Stromal cell of bone marrow (primary cell): Measurements from ENCODE around the gene PABPN1L.

ENCODE experiments used
- DNase-seq: peaks from one replicate; pipeline ENCODE4 v3.0.0-alpha.2; 2012; ENCODE audit warnings: low read depth

The PABPN1L gene

DNA sequence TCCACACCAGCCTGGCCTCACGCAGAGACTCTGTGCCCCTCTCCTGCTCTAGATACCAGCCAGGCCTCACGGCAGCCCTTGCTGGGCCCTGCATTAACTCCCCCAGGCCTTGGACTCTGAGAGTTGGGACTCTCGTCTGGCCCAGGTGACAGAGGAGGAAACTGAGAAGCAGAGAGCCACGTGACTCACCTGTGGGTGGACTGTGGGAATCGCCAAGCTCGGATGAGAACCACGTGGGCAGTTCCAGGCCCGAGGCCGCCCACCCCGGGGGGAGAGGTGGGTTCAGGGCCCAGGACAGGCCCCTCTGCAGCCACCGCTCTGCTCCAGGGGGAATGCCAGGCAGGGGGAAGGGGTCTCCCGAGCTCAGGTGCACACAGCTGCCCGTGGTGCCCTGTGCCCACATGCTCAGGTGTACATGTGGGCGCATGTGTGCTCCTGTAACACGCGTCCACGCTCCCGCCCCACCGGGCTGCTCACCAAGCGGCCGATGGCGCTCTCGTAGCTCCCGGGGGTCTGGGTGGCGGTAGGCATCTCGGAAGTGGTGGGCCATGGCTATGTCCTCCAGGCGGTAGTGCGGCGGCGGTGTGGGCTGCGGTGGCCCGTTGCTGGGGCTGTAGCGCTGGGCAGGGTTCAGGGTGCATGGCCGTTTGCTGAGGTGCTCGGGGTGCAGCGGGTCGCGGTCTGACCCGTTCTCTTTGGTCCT, 18.3 kb upstream of the PABPN1L start:
- DNase-seq: no peak

DNA sequence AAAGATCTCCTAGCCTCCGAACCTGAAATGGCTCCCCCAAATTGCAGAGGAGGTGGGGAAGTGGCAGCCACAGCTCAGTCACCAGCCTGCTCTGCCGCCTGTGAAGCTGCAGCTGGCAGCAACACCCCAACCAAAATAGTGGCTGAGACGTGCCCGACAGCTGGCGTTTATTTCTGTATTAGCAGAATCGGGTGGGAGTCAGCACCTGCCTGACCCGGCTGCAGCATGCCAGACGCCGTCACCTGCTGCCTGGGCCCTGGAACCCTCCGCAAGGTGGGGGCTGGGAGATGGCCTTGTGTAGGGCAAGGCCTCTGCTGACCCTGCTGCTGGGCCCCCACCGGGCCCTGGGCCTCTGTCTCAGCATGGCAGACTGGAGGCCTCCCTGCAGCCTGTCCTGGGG, 17.5 kb upstream of the PABPN1L start:
- DNase-seq: no peak

DNA sequence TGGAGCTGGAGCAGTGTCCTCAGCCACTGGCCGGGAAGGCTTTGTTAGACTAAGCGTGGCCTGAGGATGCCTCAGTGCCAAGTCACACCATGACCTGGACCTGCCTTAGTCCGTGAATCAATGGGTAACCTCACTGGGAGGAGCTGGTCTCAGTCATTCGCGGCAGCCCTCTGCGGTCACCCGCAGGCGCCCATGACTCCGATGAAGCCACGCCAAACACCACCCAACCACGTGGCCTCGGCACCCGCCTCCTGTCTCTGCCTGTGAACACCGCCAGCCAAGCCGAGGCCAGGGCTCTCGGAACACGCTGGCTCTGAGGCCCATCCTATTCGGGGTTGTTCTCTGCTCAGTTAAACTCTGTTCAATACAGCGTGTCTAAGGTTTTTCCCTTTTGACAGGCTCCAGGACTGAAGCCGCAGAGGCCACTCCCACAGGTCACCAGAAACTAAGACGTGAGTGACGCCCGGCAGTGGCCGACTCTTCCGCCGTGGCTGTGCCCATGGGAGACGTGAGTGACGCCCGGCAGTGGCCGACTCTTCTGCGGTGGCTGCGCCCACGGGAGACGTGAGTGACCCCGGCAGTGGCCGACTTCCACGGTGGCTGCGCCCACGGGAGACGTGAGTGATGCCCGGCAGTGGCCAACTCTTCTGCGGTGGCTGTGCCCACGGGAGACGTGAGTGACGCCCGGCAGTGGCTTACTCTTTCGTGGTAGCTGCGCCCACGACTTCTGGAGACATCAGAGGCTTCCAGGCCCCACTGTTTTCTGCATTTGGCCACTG, 16.8 kb upstream of the PABPN1L start:
- DNase-seq: no peak

- DNase-seq: no peak
Measured at GRCh38 chr16:88882358-88883030, 16.0 kb upstream of the PABPN1L start.

DNA sequence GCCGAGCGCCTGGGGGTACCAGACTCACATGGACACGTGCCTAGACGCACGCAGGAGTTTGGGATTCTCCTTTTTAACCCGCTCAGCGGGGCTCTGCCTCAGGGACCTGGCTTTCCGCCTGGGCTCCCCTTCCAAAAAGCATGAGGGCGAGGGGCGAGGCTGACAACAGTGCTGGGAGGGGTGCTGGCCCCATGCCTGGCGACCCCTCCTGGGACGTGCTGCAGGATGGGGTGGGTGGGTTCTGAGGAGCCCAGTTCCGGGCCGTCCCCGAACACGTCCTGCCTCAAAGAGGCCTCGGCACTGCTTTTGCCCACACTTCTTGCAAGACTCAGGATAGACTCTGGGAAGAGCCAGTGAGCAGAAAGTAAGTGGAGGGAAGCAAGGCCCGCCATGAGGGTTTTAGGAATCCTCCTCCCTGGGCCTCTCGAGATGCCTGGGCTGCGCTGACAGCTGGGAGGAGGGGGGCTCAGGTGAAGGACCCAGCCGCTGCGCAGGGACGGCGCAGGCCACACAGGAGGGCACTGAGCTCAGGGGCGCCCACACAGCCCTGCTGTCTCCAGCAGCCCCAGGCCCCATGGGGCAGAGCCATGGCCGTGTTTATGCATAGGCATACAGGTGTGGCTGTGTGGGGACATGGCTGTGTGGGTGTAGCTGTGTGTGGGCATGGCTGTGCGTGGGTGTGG, 15.4 kb upstream of the PABPN1L start:
- DNase-seq: no peak

DNA sequence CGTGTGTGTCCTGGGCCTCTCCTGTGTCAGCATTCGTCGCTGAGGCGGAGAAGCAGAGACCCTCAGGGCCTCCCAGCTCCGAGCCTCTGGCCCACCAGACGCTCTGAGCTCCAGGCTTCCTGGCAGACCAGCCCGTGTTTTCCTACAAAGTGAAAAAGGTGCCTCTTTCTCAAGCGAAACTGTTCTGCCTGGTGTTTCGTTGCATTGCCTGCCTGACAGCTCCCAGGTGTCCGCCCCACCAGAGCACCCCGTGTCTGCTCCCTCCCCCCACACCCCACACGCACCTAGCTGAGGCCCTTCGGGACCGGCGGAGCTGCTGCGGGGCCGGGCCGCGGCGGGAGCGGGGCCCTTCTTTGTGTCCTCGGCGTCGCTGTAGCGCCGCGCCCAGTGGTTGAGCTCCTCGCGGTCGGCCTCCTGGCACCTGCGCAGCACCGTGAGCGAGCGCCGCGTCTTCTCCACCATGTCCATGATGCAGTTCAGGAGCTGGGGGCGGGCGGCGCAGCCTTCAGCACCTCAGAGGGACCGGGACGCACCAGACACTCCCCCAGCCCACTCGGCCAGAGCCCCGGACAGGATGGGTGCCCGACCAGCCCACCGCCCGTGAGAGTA, 14.7 kb upstream of the PABPN1L start:
- no peak for DNase-seq

GRCh38 chr16:88880226-88881006, 14.0 kb upstream of the PABPN1L start:
- no peak for DNase-seq

DNA sequence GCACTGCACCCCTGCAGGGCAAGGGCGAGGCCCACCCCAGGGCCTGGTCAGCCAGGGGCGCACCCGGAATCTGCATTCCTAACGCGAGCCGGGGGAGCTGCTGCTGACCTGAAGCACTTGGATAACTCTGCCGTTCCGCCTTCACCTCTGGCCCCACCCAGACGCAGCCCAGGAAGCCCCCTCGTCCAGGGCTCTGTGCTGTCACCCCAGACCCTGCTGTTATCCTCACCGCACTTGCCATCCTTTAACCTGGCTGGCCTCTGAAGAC, 13.3 kb upstream of the PABPN1L start:
- no peak for DNase-seq

GRCh38 chr16:88878967-88879787, 12.7 kb upstream of the PABPN1L start:
- no peak for DNase-seq

GRCh38 chr16:88878356-88878755, 11.9 kb upstream of the PABPN1L start:
- no peak for DNase-seq

GRCh38 chr16:88877564-88878289, 11.3 kb upstream of the PABPN1L start:
- DNase-seq: no peak

GRCh38 chr16:88876942-88877526, 10.6 kb upstream of the PABPN1L start:
- DNase-seq: no peak

GRCh38 chr16:88875703-88876234, 9.3 kb upstream of the PABPN1L start:
- DNase-seq: no peak

- DNase-seq: no peak
Measured at GRCh38 chr16:88874938-88875599, 8.6 kb upstream of the PABPN1L start.

- no peak for DNase-seq
Measured at GRCh38 chr16:88872650-88873331, 6.3 kb upstream of the PABPN1L start.

GRCh38 chr16:88871730-88872416, 5.4 kb upstream of the PABPN1L start:
- no peak for DNase-seq

GRCh38 chr16:88871349-88871702, 4.9 kb upstream of the PABPN1L start:
- DNase-seq: no peak
